ENCODE measurements around the gene WDR45B.
"Not testable (repeated sequence)": the region's sequence is repeated elsewhere in the genome, so short reads cannot be mapped to it uniquely, and the experiment has no call there.

WDR45B gene

GRCh38 chr17:82577300-82577699, 70.9 kb downstream of the WDR45B start:
- DNase-seq = no peak

DNA sequence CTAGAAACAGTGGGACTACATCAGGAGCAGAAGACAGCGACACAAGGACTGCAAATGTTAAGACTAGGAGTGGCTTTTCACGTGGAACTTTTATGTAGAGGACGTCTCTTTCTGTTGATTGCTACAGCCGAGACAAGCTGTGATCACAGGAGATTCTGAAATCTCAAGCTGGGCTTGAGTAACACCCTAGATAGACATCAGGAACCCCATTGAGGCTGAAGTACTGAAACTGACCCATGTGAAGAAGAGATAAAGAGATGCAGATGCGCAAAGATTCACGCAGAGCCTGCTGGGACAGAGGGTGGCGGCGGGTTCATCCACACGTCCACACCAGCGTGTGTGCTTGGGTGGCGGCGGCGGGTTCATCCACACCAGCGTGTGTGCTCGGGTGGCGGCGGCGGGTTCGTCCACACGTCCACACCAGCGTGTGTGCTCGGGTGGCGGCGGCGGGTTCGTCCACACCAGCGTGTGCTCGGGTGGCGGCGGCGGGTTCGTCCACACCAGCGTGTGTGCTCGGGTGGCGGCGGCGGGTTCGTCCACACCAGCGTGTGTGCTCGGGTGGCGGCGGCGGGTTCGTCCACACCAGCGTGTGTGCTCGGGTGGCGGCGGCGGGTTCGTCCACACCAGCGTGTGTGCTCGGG, 72.5 kb downstream of the WDR45B start:
- not testable (repeated sequence) for DNase-seq

GRCh38 chr17:82574041-82574440, 74.2 kb downstream of the WDR45B start:
- no peak for DNase-seq

- no peak for DNase-seq
Observed at GRCh38 chr17:82571855-82572254, 76.4 kb downstream of the WDR45B start.

DNA sequence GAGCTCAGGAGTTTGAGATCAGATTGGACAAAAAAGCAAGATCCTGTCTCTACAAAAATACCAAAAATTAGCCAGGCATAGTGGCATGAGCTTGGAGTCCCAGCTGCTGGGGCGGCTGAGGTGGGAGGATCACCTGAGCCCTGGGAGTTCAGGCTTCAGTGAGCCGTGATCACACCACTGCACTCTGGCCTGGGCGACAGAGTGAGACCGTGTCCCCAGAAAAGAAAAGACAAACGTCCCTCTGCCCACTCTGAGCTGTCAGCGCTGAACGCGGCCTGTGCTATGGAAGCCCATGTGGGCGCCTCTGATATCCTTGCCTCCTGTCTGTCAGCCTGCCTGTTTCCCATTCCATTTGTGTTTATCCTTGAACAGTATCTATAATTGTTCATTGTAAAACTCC, 78.0 kb downstream of the WDR45B start:
- DNase-seq = no peak

GRCh38 chr17:82569621-82570020, 78.6 kb downstream of the WDR45B start:
- no peak for DNase-seq

GRCh38 chr17:82568997-82569393, 79.2 kb downstream of the WDR45B start:
- DNase-seq = no peak

GRCh38 chr17:82567286-82567685, 81.0 kb downstream of the WDR45B start:
- no peak for DNase-seq

- DNase-seq = no peak
Observed at GRCh38 chr17:82566129-82566960, 81.9 kb downstream of the WDR45B start.

GRCh38 chr17:82565551-82565950, 82.7 kb downstream of the WDR45B start:
- no peak for DNase-seq
